ENCODE data around the gene ADIPOR2.

DNA sequence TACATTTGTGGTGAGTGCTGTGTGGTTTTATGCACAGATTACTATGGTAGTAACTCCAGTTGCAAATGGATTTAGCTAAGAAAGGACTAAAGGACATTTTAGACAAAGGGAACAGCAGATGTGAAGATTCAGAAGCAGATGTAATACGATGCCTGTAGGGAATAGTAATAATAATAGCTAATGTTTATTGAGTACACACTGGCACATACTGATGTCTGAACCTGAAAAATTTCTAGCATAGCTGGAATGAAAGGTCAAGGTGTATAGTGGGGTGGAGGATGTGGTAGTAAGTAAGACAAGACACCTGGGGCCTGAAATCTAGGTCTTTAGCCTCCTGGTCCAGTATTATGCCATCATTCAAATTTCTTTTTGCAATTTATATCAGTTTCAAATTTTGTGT is 75.2 kb downstream of the ADIPOR2 start:
- TF ChIP-seq POLR2AphosphoS5 (IDR thresholded peaks at IDR 0.05) = no peak
- TF ChIP-seq, protein P1, sequence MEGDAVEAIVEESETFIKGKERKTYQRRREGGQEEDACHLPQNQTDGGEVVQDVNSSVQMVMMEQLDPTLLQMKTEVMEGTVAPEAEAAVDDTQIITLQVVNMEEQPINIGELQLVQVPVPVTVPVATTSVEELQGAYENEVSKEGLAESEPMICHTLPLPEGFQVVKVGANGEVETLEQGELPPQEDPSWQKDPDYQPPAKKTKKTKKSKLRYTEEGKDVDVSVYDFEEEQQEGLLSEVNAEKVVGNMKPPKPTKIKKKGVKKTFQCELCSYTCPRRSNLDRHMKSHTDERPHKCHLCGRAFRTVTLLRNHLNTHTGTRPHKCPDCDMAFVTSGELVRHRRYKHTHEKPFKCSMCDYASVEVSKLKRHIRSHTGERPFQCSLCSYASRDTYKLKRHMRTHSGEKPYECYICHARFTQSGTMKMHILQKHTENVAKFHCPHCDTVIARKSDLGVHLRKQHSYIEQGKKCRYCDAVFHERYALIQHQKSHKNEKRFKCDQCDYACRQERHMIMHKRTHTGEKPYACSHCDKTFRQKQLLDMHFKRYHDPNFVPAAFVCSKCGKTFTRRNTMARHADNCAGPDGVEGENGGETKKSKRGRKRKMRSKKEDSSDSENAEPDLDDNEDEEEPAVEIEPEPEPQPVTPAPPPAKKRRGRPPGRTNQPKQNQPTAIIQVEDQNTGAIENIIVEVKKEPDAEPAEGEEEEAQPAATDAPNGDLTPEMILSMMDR (IDR thresholded peaks at IDR 0.05) = no peak
